ENCODE data around the gene MKRN2. TPM values are rescaled to one million over a fixed set of nuclear protein-coding genes. Genes with fewer than 3 reads are reported as not detected.

MKRN2 gene
- total and polyA plus RNA-seq, 2 donors (not counting 3 experiments of a cell fraction or from before 2014, with no cell fraction given) = 27.3 to 29.9 TPM

GRCh38 chr3:12544652-12545472 is 12.0 kb upstream of the MKRN2 start:
- Histone ChIP-seq H3K4me3 (replicated peaks in 1 of 3; ENCODE audit: insufficient read depth in 1 of 3, low read depth in 1 of 3, low read length in 3 of 3) (no peak overlapping the region), H3K4me1 (ENCODE audit: control insufficient read depth, extremely low read depth, insufficient read depth, low read length) (no peaks in the 10 kb centered on the region), H3K36me3 (ENCODE audit: control insufficient read depth in 2 of 2, extremely low read depth in 1 of 2, insufficient read depth in 2 of 2, low read length in 2 of 2) (no peaks in the 10 kb centered on the region), H3K79me2 (ENCODE audit: control insufficient read depth, insufficient read depth, low read length) (no peaks in the 10 kb centered on the region), H2AFZ (ENCODE audit: low read depth, low read length) (no peak overlapping the region), H3K27ac (ENCODE audit: insufficient read depth, low read depth, low read length) (no peak overlapping the region), H3K9me1 (replicated peaks; ENCODE audit: control insufficient read depth, extremely low read depth, insufficient read depth, low read length) (no peaks in the 10 kb centered on the region), H4K20me1 (replicated peaks; ENCODE audit: control insufficient read depth, extremely low read depth, insufficient read depth, low read length) (no peaks in the 10 kb centered on the region), H3K27me3 (ENCODE audit: control insufficient read depth in 2 of 2, insufficient read depth in 2 of 2, low read length in 2 of 2) (no peaks in the 10 kb centered on the region), H3K9me3 (replicated peaks; ENCODE audit: control insufficient read depth, insufficient read depth, low read length) (no peaks in the 10 kb centered on the region), H3K9ac (replicated peaks; ENCODE audit: extremely low read depth, insufficient read depth, low read length) (no peak overlapping the region), H3K4me2 (ENCODE audit: insufficient read depth, low read length) (no peak overlapping the region)
- BruUV-seq (replicated peaks) = no TSS peak
- POLR2A ChIA-PET = interaction anchor here (1.0 kb wide), 1 partner anchor 9 kb away, joined by 3 read pairs; no protein-coding TSS in a partner anchor
- CTCF ChIA-PET = interaction anchor here (0.8 to 1.2 kb wide), 2 partner anchors 15 to 49 kb away, joined by 3 to 5 read pairs; no protein-coding TSS in a partner anchor
- intact Hi-C loops (cut with micrococcal nuclease) = no loop called here
- TF ChIP-seq, protein P1, sequence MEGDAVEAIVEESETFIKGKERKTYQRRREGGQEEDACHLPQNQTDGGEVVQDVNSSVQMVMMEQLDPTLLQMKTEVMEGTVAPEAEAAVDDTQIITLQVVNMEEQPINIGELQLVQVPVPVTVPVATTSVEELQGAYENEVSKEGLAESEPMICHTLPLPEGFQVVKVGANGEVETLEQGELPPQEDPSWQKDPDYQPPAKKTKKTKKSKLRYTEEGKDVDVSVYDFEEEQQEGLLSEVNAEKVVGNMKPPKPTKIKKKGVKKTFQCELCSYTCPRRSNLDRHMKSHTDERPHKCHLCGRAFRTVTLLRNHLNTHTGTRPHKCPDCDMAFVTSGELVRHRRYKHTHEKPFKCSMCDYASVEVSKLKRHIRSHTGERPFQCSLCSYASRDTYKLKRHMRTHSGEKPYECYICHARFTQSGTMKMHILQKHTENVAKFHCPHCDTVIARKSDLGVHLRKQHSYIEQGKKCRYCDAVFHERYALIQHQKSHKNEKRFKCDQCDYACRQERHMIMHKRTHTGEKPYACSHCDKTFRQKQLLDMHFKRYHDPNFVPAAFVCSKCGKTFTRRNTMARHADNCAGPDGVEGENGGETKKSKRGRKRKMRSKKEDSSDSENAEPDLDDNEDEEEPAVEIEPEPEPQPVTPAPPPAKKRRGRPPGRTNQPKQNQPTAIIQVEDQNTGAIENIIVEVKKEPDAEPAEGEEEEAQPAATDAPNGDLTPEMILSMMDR (IDR thresholded peaks at IDR 0.05; ENCODE audit: extremely low read depth in 1 of 2, insufficient read depth in 1 of 2, low read depth in 1 of 2, low read length in 2 of 2) = no peak
- TF ChIP-seq EZH2 (IDR thresholded peaks at IDR 0.05; ENCODE audit: borderline replicate concordance, low read depth, low read length, severe bottlenecking) (no peak), JUN (IDR thresholded peaks at IDR 0.05; ENCODE audit: borderline replicate concordance, insufficient read depth, insufficient read length, low read depth) (no peak), MAX (IDR thresholded peaks at IDR 0.05; ENCODE audit: insufficient read depth, insufficient read length) (no peak), POLR2AphosphoS5 (IDR thresholded peaks at IDR 0.05; ENCODE audit: insufficient read depth, low read depth, low read length) (no peak), FOS (IDR thresholded peaks at IDR 0.05; ENCODE audit: borderline replicate concordance, insufficient read depth, low read length) (no peak)
- FAIRE-seq = no peak
- no peak for DNase-seq (ENCODE audit: low read depth, low spot score)
- dilution Hi-C loops (cut with MboI; ENCODE audit: extremely low pct_ligation_motif_present, low sequenced_read_pairs) = no loop called here

Measured in endothelial cell of umbilical vein (primary cell).